K562 treated with DMSO at 1 percent for 12 hours (cell line): ENCODE measurements around the gene TAOK1. TPM values are rescaled to one million over a fixed set of nuclear protein-coding genes. Genes with fewer than 3 reads are reported as not detected.

ENCODE experiments used
- total RNA-seq: library from RNA; unstranded; fragments of 300-600 nt; gene quantifications from 2 replicates; pipeline ENCODE4 v1.2.3, GENCODE V29; 2022; ENCODE audit not compliant: insufficient read depth

The TAOK1 gene
- total RNA-seq = 2.8 and 15.1 TPM in 2 replicates

GRCh38 chr17:29389982-29390850, at the start of gene TAOK1:
Gene TAOK1 (plus strand): TSS chr17:29390363. CDS start chr17:29451549, 61,186 bp downstream.

GRCh38 chr17:29566473-29567303, 176.5 kb downstream of the TAOK1 start, which contains the start of gene ABHD15:
Gene ABHD15 (minus strand): TSS chr17:29567037. CDS start chr17:29566966, 71 bp downstream.

GRCh38 chr17:29568331-29569244, 178.4 kb downstream of the TAOK1 start, which contains the start of gene TP53I13:
Gene TP53I13 (plus strand): TSS chr17:29568701. CDS start chr17:29568759, 58 bp downstream.

DNA sequence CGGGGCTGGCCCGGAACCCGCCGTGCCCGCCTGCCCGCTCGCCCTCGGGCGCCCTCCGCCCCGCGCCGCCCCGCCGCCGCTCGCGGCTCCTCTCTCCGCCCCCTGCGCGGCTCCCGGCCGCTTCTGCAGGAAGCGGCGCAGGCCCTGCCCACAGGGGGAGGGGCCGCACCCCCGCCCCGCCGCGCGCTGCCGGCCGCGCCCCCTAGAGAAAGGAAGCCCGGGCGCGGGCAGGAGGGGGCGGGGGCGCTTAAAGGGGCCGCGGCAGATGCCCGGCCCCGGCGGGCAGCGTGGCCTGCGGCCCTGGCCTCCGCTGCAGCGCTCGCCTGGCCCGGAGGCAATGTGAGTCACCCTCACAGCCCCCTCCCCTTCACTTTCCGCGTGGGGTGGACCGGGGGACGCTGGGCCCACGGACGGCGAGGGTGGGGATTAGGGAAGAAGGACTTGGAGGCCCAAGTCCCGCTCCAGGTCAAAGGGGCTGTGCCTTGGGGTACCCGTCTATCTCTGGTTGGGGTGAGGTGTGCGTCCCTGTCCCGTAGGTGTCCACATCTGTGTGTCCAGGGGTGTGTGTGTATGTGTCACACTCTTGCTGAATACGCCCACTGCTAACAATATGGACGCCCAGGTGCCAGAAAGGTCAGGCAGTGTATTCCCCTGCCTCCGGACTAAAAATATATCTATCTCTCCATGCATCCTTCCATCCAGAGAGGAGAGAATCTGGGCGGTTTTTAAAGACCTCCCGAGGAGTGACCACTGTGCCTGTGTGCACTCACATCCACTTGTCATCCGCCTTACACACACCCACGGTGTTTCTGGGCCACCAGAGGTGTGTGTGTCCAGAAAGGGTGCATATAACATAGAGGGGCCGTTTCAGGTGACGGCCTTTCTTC, 199.6 kb downstream of the TAOK1 start, which contains the start of gene GIT1:
Gene GIT1 (minus strand): TSS at position 125 of the 887 bp plus-strand sequence. CDS start 270 bp downstream, outside the sequence.

DNA sequence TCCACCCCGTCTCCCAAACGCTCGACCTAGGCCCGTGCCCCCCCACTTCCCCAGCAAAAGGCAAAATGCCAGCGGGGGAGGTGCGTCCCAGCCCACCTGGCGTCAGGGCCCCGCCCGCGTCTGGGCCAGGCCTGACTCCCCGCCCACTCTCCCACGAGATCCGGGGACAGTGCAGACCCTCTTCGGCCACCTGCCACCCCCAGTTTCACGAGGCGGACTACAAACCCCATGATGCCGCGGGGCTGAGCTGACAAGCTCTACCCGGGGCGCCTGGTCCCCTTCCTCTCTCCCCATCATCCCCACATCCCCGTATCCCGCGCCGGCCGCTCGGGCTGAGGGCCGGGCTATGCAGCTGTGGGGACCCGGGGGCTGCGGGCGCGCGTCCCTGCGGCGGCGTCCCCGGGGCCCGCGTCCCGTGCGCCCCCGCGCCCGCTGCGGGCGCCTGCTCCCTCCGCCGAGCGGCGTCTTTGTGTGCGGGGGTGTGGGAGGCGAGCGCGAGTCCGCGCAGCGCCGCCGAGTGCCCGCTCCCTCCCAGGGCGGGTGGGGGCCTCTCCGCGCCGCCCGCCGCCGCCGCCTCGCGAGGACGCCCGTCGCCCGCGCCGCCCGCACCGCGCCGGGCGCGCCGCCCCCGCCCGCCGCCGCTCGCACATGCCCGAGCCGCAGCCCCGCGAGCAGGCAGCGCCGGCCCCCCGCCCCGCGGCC, 202.8 kb downstream of the TAOK1 start, which contains the start of gene ANKRD13B:
Gene ANKRD13B (plus strand): TSS at position 283 of the 702 bp plus-strand sequence. CDS start 490 bp downstream, outside the sequence.

Other genes with a start within 250 kb of the TAOK1 start
- gene MYO18A, start 210.0 kb upstream of the TAOK1 start, total RNA-seq = 16.7 and 35.5 TPM in 2 replicates
- not detected in 2 replicates for gene CRYBA1, start 143.5 kb upstream of the TAOK1 start, total RNA-seq
- 3.0 and 18.4 TPM in 2 replicates for gene NUFIP2, start 96.2 kb upstream of the TAOK1 start, total RNA-seq
- 7.8 and 12.2 TPM in 2 replicates for gene ABHD15, start 176.7 kb downstream of the TAOK1 start, total RNA-seq
- gene TP53I13, start 178.3 kb downstream of the TAOK1 start, total RNA-seq = 66.2 and 82.0 TPM in 2 replicates
- 29.5 and 48.6 TPM in 2 replicates for gene GIT1, start 199.3 kb downstream of the TAOK1 start, total RNA-seq
- 4.0 and 9.5 TPM in 2 replicates for gene ANKRD13B, start 202.8 kb downstream of the TAOK1 start, total RNA-seq
- gene CORO6, start 232.5 kb downstream of the TAOK1 start, total RNA-seq = 3.5 and 10.9 TPM in 2 replicates